ENCODE data around the gene PLCB1.

The PLCB1 gene

GRCh38 chr20:8227293-8227692 is 95.2 kb downstream of the PLCB1 start:
- DNase-seq (ENCODE audit: low read depth, low spot score) = no peak
- H3K4me3 ChIP-seq (ENCODE audit: low read length) = no peak overlapping the region

- DNase-seq (ENCODE audit: low read depth, low spot score) = no peak
- H3K4me3 ChIP-seq (ENCODE audit: low read length) = no peak overlapping the region
Measured at GRCh38 chr20:8228315-8228714, 96.2 kb downstream of the PLCB1 start.

GRCh38 chr20:8229090-8229489 is 97.0 kb downstream of the PLCB1 start:
- H3K4me3 ChIP-seq (ENCODE audit: low read length) = no peak overlapping the region
- DNase-seq (ENCODE audit: low read depth, low spot score) = no peak

GRCh38 chr20:8231038-8231437 is 99.0 kb downstream of the PLCB1 start:
- DNase-seq (ENCODE audit: low read depth, low spot score) = no peak
- no peak overlapping the region for H3K4me3 ChIP-seq (ENCODE audit: low read length)

GRCh38 chr20:8232332-8232731 is 100.3 kb downstream of the PLCB1 start:
- DNase-seq (ENCODE audit: low read depth, low spot score) = no peak
- no peak overlapping the region for H3K4me3 ChIP-seq (ENCODE audit: low read length)

GRCh38 chr20:8234580-8234979 is 102.5 kb downstream of the PLCB1 start:
- no peak for DNase-seq (ENCODE audit: low read depth, low spot score)
- no peak overlapping the region for H3K4me3 ChIP-seq (ENCODE audit: low read length)

GRCh38 chr20:8242066-8242465 is 110.0 kb downstream of the PLCB1 start:
- H3K4me3 ChIP-seq (ENCODE audit: low read length) = no peak overlapping the region
- DNase-seq (ENCODE audit: low read depth, low spot score) = no peak

GRCh38 chr20:8242827-8243724 is 111.0 kb downstream of the PLCB1 start:
- no peak for DNase-seq (ENCODE audit: low read depth, low spot score)
- H3K4me3 ChIP-seq (ENCODE audit: low read length) = no peak overlapping the region

- DNase-seq (ENCODE audit: low read depth, low spot score) = no peak
- no peak overlapping the region for H3K4me3 ChIP-seq (ENCODE audit: low read length)
Measured at GRCh38 chr20:8244637-8245036, 112.6 kb downstream of the PLCB1 start.

- DNase-seq (ENCODE audit: low read depth, low spot score) = no peak
- H3K4me3 ChIP-seq (ENCODE audit: low read length) = no peak overlapping the region
Measured at GRCh38 chr20:8246153-8246552, 114.1 kb downstream of the PLCB1 start.

GRCh38 chr20:8246716-8247115 is 114.7 kb downstream of the PLCB1 start:
- H3K4me3 ChIP-seq (ENCODE audit: low read length) = no peak overlapping the region
- peak; percentile 10 for DNase-seq (ENCODE audit: low read depth, low spot score)

GRCh38 chr20:8248051-8248450 is 116.0 kb downstream of the PLCB1 start:
- no peak for DNase-seq (ENCODE audit: low read depth, low spot score)
- no peak overlapping the region for H3K4me3 ChIP-seq (ENCODE audit: low read length)

GRCh38 chr20:8249634-8250033 is 117.6 kb downstream of the PLCB1 start:
- no peak for DNase-seq (ENCODE audit: low read depth, low spot score)
- H3K4me3 ChIP-seq (ENCODE audit: low read length) = no peak overlapping the region

- no peak for DNase-seq (ENCODE audit: low read depth, low spot score)
- no peak overlapping the region for H3K4me3 ChIP-seq (ENCODE audit: low read length)
Measured at GRCh38 chr20:8250539-8251200, 118.6 kb downstream of the PLCB1 start.

- no peak for DNase-seq (ENCODE audit: low read depth, low spot score)
- no peak overlapping the region for H3K4me3 ChIP-seq (ENCODE audit: low read length)
Measured at GRCh38 chr20:8251201-8251575, 119.1 kb downstream of the PLCB1 start.

GRCh38 chr20:8254911-8255582 is 123.0 kb downstream of the PLCB1 start:
- H3K4me3 ChIP-seq (ENCODE audit: low read length) = no peak overlapping the region
- DNase-seq (ENCODE audit: low read depth, low spot score) = no peak

GRCh38 chr20:8255945-8256632 is 124.0 kb downstream of the PLCB1 start:
- no peak for DNase-seq (ENCODE audit: low read depth, low spot score)

GRCh38 chr20:8260837-8261251 is 128.8 kb downstream of the PLCB1 start:
- no peak for DNase-seq (ENCODE audit: low read depth, low spot score)

More at GRCh38 chr20:8255945-8256632, 124.0 kb downstream of the PLCB1 start:
- no peak overlapping the region for H3K4me3 ChIP-seq (ENCODE audit: low read length)

GRCh38 chr20:8262721-8263120 is 130.7 kb downstream of the PLCB1 start:
- DNase-seq (ENCODE audit: low read depth, low spot score) = no peak
- no peak overlapping the region for H3K4me3 ChIP-seq (ENCODE audit: low read length)

More at GRCh38 chr20:8260837-8261251, 128.8 kb downstream of the PLCB1 start:
- no peak overlapping the region for H3K4me3 ChIP-seq (ENCODE audit: low read length)

Measured in Jurkat, Clone E6-1 (cell line).